Muscle of back (tissue), 11 donors: Measurements from ENCODE around the gene MED10. TPM values are rescaled to one million over a fixed set of nuclear protein-coding genes. Genes with fewer than 3 reads are reported as not detected.

ENCODE experiments used
- DNase-seq, 3 donors: peaks; one replicate each; pipeline versions ENCODE4 v3.0.0 to v3.0.0-alpha.2; 2013
- polyA plus RNA-seq, 10 donors: library from polyadenylated mRNA; unstranded; fragments of 120-200 nt; gene quantifications; one replicate each; pipeline ENCODE4 v1.2.1, GENCODE V29; 2013; ENCODE audit not compliant: insufficient read length in 10 of 10

The MED10 gene
- polyA plus RNA-seq, 10 donors = 34.2 to 43.2 (median 37.9) TPM

DNA sequence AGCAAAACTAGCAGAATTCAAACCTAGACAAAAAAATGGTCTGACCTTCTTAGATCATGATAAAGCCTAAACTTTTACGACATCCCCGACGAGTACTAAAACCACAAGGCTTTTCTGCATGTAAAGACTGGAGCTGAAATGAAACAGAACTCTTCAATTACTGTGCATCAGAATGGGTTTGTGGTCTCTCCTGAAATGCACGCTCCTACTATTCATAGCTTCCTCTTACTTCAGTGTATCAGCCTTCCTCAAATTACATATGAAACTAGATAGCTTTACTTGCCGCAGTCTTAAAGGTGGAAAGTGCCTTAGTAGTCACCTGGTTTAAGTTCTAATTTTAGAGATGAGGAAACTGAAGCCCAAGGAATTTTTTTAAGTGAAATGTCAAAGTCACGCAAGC, 24.6 kb upstream of the MED10 start:
- peak in 1 of 3 donors; percentile 23 for DNase-seq

DNA sequence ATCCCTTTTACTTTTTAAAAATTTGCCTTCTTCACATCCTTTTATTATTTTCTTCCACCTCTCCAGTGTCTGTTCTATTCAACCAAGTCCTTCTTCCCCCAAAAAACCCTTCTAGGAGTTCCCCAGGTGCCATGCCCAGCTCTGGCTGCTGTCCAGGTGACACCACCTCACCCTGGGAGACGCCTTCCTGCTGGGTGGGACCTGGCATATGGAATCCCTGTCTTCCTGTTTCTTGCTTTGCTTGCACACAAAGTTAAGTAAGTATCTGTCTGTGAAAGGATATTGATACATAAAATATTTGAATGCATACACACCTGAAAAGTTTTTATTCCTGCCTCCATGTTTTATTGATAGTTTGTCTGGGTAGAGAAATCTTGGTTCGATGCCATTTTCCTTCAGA, 23.1 kb upstream of the MED10 start:
- DNase-seq = no peak

DNA sequence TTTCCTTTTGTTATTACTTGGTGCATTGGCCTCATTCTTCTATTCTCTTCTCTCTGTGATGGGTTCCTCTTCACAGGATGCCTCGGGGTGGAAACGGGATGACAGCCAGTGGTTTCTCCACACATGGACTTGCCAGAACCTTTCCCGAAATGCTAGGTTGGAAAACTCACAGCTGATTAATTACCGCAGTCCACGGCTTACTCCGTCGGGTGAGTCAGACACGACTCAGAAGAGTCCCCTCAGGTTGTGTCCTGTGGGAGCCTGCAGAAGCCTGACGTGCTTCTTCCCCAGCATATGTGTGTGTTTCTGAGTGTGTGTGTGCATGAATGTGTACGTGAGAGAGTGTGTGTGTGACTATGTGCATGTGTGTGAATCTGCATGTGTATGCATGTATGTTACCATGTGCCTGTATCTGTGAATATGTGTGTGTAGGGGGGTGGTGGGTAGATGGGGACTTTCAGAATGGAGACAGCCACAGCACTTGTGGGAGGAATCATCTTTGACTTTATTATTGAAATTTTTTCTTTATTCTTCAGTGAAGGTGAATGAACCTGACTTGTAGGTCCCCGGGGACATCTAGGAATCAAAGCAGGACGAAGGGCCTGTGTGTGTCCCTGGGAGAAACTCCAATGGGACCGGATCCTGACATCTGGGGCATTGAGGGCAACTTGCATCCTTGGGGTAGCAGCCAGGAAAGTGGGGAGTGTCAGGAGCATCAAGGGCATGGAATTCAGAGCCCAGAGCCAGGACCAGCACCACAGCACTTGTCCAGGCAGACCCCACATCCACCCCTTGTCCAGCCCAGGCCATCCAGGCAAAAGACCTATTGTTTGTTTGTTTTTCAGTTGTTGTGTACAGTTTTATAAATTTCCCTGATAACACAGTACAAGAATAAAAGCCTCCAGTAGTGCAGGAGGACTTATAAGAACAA, 21.9 kb upstream of the MED10 start:
- peak in 1 of 3 donors; percentile 63 for DNase-seq

DNA sequence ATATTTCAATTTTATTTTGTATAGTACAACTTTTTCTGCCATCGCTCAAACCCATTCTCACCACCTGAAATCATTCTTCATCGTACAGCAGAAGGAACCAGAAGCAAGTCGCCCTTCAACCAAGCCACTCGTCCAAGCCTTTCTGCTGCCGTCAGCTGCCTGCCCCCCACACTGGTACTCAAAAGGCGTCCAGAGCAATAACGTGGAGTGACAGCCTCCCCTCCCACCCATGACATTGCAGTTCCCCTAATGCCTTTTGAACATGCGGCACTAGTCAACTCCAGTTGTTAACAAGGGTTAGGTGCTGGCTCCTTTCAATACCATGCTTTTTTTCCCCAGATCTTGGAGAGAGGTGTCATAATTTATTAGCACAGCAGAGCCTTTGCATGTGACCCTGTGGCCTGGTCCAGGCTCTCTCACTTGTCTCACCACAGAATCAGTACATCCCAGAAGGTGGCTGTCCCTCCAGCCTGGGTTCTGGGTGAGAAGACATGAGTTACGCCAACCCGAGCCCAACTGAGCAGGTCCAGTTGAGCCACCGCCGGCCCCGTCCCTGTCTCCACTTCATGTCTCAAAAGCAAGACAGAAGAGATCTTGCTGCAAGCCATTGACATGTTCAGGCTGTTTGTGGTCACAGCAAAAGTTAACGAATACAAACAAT, 20.4 kb upstream of the MED10 start:
- DNase-seq = no peak

DNA sequence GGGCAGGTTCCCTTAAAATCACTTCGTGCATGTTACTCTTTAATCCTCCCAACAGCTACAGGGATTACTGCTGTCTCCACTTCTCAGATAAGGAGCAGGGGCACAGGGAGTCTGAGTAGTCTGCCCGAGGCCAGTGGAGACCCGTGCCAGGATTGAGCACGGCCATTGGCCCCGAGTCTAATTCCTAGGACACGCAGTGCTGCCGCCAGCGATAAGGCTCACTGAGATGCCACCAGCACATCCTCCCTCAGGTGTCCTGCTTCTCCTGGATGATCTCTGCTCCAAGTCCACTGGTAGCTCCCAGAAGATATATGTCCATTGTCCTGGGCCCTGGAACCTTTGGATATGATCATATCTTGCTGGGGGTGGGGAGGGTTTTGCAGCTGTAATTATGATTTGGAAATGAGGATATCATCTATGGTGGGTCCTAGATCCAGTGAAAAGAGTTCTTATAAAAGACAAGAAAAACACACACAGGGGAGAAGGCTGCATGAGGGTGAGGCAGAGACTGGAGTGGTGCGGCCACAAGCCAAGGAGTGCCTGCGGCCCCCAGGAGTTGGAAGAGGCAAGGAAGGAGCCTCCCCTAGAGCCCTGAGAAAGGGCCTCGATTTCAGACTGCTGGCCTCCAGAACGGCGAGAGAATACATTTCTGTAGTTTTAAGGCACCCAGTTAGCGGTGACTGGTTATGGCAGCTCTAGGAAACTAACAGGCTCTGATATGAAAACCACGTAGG, 19.4 kb upstream of the MED10 start:
- DNase-seq = no peak

- no peak for DNase-seq
These were observed 18.6 kb upstream of the MED10 start for GRCh38 chr5:6396836-6397535.

GRCh38 chr5:6396043-6396442, 17.7 kb upstream of the MED10 start:
- DNase-seq = no peak

DNA sequence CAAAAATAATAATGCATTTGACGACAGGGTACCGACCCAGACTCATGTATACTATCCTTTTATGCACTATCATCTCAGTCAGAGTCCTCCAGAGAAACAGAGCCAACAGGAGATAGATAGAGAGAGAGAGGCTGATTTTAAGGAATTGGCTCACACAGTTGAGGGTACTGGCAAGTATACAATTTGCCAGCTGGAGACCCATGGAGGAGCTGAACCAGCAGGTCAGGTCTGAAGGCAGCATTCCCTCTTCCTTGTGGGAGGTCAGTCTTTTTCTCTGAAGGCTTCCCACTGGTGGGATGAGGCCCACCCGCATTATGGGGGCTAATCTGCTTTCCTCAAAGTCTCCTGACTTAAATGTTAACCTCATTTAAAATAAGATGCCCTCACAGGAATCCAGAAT, 17.3 kb upstream of the MED10 start:
- no peak for DNase-seq

DNA sequence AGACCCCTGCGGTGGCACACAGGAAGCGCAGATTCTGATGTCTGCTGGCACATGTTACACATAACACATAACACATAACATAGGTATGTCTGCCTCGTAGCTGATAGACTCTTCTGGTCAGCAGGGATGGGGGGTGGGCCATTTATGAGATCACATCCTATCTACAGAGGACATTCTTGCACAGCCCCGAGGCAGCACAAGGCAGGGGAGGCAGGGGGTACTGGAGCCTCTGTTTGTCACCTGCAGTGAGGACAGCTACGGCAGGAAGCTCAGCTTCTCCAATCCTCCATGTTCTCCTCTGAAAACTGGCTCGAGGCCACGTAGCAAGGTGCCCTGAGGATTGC, 16.7 kb upstream of the MED10 start:
- DNase-seq = no peak

DNA sequence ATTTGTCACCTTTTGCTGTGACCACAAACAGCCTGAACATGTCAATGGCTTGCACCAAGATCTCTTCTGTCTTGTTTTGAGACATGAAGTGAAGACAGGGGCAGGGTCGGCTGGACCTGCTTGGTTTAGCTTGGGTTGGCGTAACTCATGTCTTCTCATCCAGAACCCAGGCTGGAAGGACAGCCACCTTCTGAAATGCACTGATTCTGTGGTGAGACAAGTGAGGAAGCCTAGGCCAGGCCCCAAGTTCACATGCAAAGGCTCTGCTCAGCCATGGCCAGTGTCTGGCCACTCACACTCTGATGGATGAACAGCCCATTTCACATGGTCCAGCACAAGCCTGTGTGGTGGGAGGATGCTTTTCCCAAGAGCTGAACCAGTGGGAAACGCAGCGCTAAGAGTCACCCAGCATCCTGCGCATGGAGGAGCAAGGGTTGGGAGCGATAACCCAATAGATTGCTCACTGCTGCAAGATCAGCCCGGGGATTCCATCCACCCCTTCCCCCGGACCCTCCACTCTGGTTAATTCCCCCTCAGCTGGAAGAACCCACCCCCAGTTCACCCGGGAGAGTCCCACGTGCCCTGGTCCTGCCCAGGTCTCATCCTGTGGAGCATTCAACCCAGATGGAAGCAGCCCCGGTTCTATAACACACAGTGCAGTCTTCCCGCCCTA, 16.2 kb upstream of the MED10 start:
- no peak for DNase-seq

- DNase-seq = no peak
These were observed 15.3 kb upstream of the MED10 start for GRCh38 chr5:6393596-6394194.

GRCh38 chr5:6392561-6392960, 14.2 kb upstream of the MED10 start:
- DNase-seq = no peak

- no peak for DNase-seq
These were observed 12.8 kb upstream of the MED10 start for GRCh38 chr5:6391151-6391550.

- DNase-seq = no peak
These were observed 11.7 kb upstream of the MED10 start for GRCh38 chr5:6389946-6390530.

DNA sequence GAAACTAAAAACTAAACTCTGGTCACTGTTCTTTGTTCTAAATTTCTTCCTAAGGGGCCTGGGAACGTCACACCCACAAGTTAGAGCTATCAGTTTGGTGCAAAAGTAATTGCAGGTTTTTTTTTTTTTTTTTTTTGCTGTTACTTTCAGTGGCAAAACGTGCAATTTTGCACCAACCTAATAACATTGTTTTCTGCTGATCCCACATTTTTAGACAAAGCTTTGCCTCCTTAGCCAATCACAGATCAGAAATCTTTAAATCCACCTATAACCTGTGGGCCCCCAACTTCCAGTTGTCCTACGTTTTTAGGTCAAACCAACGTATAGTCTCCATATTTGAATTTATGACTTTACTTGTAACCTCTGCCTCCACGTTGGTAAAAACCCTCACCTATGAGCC, 11.1 kb upstream of the MED10 start:
- no peak for DNase-seq

- DNase-seq = no peak
These were observed 9.6 kb upstream of the MED10 start for GRCh38 chr5:6387970-6388369.

GRCh38 chr5:6386271-6386670, 7.9 kb upstream of the MED10 start:
- peak; percentile 13 to 59 (median 18) for DNase-seq

- no peak for DNase-seq
These were observed 6.5 kb upstream of the MED10 start for GRCh38 chr5:6384856-6385255.

- DNase-seq = no peak
These were observed 5.0 kb upstream of the MED10 start for GRCh38 chr5:6383376-6383775.

DNA sequence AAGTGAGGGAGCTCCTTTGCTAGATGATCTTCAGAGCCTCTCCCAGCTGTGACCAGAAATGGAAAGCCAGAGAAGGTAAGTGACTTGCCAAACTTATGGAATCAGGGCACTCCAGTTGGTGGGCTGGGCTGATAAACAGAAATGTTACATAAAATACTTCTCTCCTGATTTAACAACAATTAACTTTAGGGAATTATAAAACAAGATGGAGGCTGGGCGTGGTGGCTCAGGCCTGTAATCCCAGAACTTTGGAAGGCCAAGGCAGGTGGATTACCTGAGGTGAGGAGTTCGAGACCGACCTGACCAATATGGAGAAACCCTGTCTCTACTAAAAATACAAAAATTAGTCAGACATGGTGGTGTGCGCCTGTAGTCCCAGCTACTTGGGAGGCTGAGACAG, 899 bp upstream of the MED10 start:
- DNase-seq = no peak

DNA sequence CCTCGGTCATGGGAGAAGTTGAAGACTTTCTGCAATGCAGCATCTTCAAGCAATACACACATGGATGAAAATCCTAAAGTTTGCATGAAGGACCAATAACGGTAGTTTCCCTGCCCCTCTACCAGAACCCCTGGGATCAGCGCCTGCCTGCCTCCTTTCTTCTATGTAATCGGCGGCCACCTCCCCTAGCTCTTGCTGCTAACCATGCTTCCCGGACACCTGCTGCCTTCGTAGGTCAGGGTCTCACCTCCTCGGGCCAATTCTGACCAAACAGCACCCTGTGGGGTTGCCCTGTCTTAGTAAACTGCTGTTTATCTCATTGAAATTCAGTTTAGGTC, 388 bp upstream of the MED10 start:
- no peak for DNase-seq
